NCI-H128 (cell line): Measurements from ENCODE around the gene TPK1.
"Not testable (repeated sequence)": the region's sequence is repeated elsewhere in the genome, so short reads cannot be mapped to it uniquely, and the experiment has no call there.

Experiments
- DNase-seq: peaks from one replicate; lab custom pipeline; 2025; ENCODE audit not compliant: unreplicated experiment; lab: John Stamatoyannopoulos, UW

TPK1 gene

DNA sequence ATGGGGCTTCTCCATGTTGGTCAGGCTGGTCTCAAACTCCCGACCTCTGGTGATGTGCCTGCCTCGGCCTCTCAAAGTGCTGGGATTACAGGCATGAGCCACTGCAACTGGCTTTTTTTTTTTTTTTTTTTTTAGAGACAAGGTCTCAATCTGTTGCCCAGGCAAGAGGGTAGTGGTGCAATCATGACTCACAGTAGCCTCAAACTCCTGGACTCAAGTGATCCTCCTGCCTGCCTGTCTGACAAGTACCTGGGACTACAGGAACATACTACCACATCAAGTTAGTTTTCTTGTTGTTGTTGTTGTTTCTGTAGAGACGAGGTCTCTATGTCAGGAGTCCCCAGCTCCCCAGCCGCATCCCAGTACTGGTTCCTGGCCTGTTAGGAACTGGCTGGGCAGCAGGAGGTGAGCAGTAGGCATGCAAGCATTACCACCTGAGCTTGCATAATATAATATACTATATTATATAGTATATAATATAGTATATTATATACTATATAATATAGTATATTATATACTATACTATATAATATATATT, 55.7 kb downstream of the TPK1 start:
- DNase-seq, result no peak

DNA sequence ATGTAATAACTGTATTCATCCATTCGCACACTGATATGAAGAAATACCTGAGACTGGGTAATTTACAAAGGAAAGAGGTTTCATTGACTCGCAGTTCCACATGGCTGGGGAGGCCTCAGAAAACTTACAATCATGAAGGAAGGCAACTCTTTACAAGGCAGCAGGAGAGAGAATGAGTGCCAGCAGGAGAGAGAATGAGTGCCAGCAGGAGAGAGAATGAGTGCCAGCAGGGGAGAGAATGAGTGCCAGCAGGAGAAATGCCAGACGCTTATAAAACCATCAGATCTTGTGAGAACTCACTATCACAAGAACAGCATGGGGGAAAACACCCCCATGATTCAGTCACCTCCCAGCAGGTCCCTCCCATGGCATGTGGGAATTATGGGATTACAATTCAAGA, 58.0 kb downstream of the TPK1 start:
- not testable (repeated sequence) for DNase-seq

DNA sequence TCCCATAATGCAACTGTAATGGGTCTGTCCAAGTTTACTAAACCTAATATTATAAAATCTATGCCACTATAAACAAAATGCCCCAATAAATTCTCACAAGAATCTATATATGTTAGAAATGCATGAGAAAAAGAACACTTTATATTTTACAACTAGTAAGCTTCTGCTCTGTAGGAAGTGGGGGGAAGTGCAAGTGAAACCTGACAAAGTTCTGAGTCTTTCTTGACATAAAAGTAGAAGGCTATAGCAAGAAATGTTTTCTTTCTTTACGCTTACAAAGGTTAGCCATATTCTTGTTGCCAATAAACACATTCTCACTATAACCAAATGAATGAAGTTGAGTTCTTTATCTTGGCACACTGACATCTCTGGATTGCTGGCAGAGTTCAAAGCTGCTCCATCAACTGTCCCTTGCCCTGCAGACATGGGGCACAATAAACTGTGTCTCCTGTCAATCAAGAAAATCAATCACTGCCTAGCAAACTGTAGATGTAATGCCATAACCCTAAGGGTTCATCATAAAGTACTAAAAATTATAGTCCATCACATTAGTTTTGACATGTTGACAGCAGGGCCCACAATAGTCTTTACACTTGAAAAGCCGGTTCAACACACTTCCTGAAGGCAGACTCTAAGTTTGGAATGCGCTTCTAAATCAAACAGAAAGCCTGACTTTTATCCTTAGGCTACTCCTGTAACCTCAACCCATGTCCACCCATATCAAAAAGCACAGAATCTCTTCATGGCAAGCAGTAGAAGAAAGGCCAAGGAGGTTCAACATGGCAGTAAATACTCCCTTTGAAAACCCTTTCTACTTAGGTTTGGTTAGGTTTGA, 58.6 kb downstream of the TPK1 start:
- no peak for DNase-seq

DNA sequence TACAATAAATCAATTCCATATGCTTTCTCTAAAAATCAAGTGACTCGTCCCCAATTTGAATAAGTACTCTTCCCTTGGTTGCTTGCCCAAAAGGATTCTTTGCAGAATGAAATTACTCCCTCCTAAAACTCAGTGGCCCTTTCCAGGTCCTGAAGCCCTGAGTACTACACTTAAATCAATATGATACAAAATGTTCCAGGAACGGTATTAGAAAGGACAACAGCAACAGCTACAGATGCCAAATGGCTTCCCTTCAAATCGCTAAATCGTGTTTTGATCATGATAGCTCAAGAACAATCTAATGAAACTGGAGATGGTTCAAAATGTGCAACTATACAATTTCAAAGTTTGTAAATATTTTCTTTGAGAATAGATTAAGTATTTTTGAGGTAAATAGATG, 59.4 kb downstream of the TPK1 start:
- DNase-seq, result no peak

DNA sequence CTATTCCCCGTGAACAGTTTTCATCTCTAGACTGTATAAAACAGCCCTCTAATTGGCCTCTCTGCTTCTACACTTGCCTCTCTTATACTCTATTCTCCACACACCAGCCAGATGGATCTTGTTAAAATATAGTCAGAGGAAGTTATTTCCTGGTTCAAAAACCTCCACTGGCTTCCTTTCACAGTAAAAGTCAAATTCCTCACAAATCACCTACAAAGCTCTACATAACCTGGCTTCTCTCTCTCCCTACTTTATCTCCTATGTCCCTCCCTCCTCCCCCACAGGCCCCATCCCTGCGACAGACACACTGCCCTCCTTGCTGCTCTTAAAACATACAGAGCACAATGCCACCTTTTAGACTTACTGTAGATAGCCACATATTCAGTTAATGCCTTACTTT, 60.1 kb downstream of the TPK1 start:
- DNase-seq, result no peak

DNA sequence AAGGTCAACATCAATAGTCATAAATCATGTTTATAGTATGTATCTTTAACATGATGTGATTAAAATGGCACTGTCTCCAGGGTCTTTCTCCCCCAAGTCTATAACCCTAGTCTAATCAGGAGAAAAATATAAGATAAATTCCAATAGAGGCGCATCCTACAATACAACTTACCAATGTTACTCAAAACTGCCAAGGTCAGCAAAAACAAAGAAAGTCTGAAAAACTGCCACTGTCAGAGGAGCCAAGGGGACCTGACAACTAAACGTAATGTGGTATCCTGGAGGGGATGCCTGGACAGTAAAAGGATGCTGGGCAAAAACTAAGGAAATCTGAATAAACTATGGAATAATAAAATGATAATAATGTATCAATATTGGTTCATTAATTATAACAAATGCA, 63.9 kb downstream of the TPK1 start:
- no peak for DNase-seq

DNA sequence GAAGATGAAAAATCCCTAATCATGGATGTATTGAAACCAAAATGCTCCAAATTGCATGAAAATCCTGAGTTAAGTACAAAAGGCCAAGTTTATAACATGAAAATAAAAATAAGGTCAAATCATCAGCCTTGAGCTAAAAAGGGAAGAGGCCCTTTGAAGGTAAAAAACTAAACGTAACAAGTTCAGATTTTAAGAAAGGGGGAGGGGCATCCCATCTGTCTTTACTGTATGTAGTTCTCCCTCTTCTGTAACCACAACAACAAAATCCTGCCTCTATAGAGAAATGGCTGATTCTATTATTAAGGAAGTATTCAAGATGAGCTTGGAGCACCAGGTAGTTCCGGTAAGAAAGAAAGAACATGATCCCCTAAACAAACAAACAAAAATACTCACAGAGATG, 64.7 kb downstream of the TPK1 start:
- DNase-seq, result no peak

DNA sequence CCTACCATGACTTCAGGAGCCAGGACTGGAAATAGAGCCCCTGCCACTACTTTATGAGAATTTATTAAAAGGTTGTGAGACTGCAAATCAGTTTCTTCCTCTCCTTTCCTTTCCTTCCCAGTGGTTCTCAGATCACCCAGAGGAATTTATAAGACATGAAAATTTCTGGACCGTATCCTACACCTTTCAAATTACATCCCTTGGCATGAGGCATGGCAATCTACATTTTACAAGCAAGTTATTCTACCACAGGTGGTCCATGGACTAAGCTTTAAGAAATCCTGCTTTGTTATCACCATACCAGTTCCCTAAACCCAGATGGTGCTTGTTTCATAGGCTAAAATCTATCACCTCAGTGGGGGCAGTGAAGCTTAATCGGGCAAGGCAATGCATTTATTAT, 66.5 kb downstream of the TPK1 start:
- DNase-seq, result no peak

DNA sequence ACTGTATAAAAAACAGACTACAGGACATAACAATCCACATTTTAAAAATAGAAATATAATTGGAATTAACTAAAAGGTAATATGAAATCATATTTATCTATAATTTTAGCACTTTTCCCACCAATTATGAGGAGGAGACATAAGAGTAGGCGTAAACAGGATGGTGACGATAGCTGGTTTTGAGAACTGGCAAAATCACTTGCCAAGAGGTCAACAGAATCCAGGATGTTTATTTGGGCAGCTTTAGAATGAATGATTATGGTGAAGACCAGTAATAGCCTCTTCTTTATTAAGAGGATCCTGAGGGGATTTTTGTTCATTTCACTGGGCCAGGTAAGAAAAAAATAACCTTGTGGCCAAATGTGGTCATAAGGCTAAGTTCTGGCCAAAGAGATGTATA, 67.2 kb downstream of the TPK1 start:
- DNase-seq, result no peak

DNA sequence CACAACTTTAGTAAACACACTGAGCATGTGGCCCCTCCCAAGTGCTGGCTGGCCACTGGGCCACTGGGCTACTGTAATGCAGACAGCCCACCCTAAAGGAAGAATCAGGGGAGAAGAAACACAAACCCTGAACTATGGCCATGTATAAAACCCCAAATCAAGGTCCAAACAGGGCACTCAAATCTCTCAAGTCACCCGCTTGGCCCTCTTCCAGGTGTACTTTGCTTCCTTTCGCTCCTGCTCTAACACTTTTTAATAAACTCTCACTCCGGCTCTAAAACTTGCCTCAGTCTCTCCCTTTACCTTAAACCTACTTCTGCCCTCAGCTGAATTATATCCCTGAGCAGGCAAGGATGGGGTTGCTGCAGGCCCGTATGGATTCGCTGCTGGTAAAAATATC, 72.6 kb downstream of the TPK1 start:
- no peak for DNase-seq

DNA sequence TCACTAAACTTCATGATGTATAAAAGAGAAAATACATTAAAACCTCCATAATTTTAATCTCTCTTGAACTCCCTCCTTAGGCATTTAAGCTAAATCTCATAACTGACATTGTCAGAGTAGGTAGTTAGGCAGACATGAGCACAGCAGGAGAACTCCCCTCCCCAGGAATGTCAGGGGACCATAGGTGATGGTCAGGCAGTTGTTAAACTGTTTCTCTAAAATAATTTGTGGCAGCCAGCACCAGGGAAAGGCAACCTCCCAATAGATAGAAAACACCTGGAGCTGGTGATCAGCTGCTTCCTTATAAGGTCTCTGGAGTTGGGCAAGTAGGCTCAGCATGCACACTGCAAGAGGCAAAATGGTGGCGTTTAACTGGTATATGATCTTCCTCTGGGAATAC, 73.0 kb downstream of the TPK1 start:
- no peak for DNase-seq

DNA sequence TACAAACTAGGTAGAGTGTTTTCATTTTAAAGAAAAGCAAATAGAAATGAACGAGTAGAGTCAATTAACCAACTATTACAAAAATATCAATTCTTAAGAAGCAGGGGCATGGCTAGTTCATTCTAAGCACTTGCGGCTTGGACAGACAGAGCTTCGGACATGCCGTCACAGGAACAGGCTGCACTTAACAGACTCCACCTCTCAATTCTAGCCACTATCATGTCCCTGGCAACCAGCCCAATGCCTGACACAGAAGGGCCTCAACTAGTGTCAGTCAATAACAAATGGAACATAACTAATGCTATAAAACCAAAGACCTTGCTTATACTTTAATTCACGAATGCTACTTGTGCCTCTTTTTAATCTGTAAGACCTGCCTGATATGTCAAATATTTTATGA, 74.4 kb downstream of the TPK1 start:
- DNase-seq, result no peak

DNA sequence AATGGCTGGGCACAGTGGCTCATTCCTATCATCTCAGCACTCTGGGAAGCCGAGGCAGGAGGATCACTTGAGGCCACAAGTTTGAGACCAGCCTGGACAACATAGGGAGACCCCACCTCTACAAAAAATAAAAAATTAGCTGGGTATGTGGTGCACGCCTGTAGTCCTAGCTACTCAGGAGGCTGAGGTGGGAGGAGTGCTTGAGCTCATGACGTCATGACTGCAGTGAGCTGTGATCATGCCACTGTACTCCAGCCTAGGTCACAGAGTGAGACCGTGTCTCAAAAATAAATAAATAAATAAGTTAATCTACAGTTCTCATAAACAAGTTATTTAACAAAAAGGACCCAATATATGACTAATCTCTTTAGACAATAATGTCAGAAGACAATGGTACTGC, 76.2 kb downstream of the TPK1 start:
- no peak for DNase-seq

DNA sequence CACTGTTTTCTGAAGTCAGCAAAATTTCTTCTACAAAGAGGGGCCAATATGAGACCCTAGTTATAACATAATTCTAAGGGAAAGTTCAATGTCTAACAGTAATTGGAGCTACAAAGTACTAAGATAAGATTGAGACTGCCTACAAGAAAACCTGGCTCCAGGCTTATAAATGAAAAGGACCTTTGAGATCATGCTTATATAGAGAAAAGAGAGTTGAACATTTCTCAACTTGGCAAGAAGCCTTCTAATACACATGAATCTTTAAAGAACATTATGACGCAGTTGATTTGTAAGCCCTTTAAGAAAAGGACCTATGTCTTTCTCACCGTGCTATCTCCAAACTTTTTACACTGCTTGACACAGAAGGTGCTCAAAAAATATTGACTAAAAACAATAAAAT, 87.9 kb downstream of the TPK1 start:
- no peak for DNase-seq

DNA sequence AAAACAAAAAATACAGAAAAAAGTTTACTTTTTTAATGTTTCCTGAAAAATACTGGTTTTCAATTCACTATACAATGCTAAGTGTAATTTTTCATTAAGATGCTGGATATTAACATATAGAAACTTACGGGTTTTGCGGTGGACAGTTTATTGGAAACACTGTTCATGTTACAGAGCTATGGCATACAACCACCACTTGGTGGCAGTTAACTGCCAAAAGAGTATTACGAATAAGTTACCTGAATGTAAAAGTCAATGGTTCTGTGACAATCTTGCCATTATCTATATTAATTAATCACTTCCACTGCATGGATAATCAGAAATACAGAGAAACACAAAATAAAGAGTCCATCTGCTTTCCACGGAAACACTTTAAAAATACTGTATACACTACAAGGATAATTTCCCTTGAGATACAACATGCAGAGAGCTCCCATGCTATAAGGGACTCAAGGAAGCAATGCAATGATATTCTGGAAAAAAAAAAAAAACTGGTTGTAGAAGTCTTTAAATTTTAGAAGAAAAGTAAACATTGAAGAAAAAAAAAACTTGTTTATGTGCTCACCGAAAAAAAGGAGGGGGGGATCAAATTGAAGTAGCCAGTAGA, 97.0 kb downstream of the TPK1 start:
- DNase-seq, result no peak

DNA sequence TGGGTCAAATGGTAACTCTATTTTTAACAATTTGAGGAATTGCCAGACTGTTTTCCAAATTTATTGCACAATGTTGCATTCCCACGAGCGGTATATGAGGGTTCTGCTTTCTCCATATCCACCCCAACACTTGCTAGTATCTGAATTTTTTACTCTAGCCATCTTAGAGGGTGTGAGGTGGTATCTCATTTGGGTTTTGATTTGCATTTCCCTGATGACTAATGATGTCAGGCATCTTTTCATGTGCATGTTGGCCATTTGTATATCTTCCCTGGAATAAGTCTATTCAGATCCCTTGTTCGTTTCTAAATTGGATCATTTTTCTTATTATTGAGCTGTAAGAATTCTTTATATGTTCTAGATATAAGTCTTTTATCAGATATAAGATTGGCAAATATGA, 97.7 kb downstream of the TPK1 start:
- DNase-seq, result no peak

DNA sequence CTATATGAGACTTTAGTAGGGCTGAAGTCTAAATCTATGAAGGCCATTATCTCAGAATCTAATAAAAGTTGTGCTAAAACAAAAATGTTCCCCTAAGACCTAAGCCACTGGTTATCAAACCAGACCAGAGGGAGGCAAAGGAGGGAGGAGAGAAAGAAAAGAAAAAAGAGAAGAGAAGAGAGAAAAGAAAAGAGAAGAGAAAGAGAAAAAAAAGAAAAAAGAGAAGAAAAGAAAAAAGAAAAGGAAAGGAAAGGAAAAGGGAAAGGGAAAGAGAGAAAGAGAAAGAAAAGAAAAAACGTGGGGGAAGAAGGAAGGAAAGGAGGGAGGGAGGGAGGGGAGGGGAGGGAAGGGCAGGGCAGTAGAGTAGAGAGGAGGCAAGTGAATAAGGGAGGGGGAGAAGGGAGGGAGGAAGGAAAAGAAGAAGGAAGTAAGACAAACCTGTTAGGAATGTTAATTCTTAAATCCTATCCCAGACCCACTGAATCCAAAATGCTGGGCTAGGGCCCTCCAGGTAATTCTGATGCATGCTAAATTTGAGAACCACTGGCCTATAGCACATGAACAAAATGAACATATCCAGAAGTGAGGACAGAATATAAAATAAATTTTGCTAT, 98.9 kb downstream of the TPK1 start:
- no peak for DNase-seq

DNA sequence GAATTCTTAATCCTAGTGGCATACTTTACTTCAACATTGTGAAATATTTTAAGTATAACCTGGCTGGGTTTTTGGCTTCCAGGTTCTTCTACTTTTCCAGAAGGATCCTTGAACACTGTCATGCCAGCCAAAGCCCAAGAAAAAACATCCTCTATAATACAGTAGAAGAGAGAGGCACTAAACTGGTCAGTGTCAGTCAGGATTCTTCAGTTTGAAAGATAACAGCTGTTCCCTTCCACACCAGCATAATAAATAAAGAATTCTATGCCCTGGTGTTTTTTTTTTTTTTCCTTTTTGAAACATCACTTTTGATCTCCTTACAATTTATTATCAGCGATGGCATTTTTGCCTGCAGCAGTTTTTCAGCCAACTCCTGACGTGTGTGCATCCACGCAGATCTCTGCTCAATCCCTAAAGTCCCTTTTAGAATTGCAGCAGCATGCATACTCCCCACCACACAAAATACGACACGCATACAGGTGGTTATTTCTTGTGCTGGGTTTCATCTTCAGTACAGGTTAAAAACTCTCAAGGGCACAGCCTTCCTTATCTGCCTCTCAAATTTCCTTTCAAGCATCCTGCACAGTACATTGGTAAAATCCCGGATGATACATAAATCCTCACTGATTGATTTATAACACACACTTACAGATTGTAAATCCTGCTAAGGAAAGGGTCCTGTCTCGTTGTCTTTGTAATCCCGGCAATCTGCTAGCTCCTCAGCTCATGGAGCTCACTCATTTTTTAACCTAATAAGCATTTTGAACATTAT, 100.2 kb downstream of the TPK1 start:
- no peak for DNase-seq

DNA sequence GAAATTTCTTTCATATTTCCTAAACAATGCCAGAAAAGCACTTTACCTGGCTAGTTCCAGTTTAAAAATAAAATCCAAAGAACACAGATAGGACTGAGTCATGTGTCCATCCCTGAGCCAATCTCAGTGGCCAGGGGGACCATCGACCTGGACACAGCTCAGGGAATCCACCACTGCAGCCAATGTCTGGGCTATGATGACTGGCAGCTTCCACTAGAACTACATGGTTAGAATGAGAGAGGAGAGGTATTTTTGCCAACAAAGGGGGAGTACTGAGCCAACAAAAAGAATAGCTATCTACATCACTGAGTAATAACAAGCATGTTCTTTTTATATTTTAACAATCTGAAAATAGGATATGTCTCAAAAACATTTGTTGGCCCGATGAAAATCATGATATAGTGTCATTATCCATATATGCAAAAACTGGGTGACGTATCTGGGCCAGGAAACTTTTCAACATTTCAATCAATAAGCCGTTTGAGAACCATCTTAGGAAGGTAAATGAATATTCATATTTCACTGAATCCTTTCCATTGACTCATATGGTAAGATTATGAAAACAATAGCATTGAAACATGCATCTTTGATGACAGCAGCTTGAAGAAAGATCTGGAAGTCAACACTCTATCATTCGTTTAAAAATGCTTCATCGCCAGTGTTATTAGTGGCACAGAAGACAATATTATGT, 104.0 kb downstream of the TPK1 start:
- no peak for DNase-seq

DNA sequence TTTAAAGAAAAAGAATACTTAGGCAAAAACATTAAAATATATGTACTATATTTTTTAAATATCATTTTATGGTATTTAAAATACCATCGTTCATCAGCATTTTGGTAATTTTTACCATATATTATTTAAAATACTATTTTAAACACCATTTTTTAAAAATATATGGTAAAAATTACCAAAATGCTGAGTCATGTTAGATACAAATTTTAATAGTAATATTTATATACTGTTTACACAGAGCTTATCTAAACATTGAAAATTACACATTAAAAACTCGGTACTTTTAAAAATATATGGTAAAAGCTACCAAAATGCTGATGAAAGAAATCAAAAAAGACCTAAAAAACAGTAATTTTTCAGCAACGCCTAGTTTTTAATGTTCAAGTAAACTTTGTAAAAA, 105.6 kb downstream of the TPK1 start:
- DNase-seq, result no peak

DNA sequence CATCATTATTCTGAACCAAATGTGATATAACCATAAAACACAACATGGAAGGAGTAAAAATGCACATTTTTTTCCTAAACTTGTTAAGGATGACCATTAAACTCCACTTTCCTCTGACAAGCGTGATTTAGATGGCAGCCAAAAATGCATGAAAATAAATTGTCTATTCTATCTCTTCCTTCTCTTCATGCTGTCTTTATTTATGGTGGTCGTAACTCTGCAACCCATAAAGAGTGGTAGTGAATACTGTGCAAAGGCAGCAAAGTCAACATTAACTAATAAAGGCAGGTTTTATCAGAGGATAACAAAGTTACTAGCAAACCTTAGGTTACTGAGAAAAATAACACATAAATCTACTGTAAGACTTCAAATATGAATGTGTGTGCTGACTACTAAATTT, 106.6 kb downstream of the TPK1 start:
- no peak for DNase-seq
